Smooth muscle cell (in vitro differentiated cells): ENCODE data around the gene ATP2B2. TPM values are rescaled to one million over a fixed set of nuclear protein-coding genes. Genes with fewer than 3 reads are reported as not detected.

Experiments
- DNase-seq: peaks from one replicate; lab custom pipeline; 2025; ENCODE audit not compliant: unreplicated experiment; lab: John Stamatoyannopoulos, UW
- H2AFZ ChIP-seq: fragments of 200-600 bp; sonication (generic); 2 replicates; pipeline ENCODE4 v1.6.0; 2016; ENCODE audit warnings: antibody characterized with exemption, low read depth, mild to moderate bottlenecking
- H3F3A ChIP-seq: fragments of 200-600 bp; sonication (generic); 2 replicates; pipeline ENCODE4 v1.6.0; 2017; ENCODE audit warnings: antibody characterized with exemption, low read depth
- H3K27ac ChIP-seq: fragments of 200-600 bp; sonication (generic); 2 replicates; pipeline ENCODE4 v1.5.1; 2016; ENCODE audit warnings: low read depth, mild to moderate bottlenecking
- H3K27me3 ChIP-seq: fragments of 200-600 bp; sonication (generic); 2 replicates; pipeline ENCODE4 v1.6.1; 2016; ENCODE audit warnings: low read depth, mild to moderate bottlenecking
- H3K36me3 ChIP-seq: fragments of 200-600 bp; sonication (generic); 2 replicates; pipeline ENCODE4 v1.5.1; 2016; ENCODE audit warnings: low read depth
- H3K4me1 ChIP-seq: fragments of 200-600 bp; sonication (generic); 2 replicates; pipeline ENCODE4 v1.5.1; 2016; ENCODE audit warnings: low read depth
- H3K4me2 ChIP-seq: fragments of 200-600 bp; sonication (generic); 2 replicates; pipeline ENCODE4 v1.6.0; 2016; ENCODE audit warnings: mild to moderate bottlenecking
- H3K4me3 ChIP-seq: fragments of 200-600 bp; sonication (generic); 2 replicates; pipeline ENCODE4 v1.5.1; 2016; ENCODE audit warnings: mild to moderate bottlenecking
- H3K79me2 ChIP-seq: fragments of 200-600 bp; sonication (generic); 2 replicates; pipeline ENCODE4 v1.6.0; 2016; ENCODE audit warnings: low read depth, mild to moderate bottlenecking
- H3K9ac ChIP-seq: fragments of 200-600 bp; sonication (generic); 2 replicates; pipeline ENCODE4 v1.6.0; 2016; ENCODE audit warnings: low read depth
- H3K9me3 ChIP-seq: fragments of 200-600 bp; sonication (generic); replicated peaks from 2 replicates; pipeline ENCODE4 v1.5.1; 2016; ENCODE audit warnings: low read depth
- H4K20me1 ChIP-seq: fragments of 200-600 bp; sonication (generic); 2 replicates; pipeline ENCODE4 v1.6.0; 2016; ENCODE audit warnings: low read depth
- WGBS: methylation state at CpG from one replicate; pipeline ENCODE4 v1.1.7; 2016; ENCODE audit warnings: low lambda C conversion rate; 5-methylcytosine and 5-hydroxymethylcytosine counted together
- polyA plus RNA-seq: library from polyadenylated mRNA; unstranded; fragments of >200 nt; fragmentation: Nextera tagmentation; extraction: Ambion mirVana; gene quantifications from 2 replicates; pipeline ENCODE4 v1.2.1, GENCODE V29; 2016
- total RNA-seq: library from RNA; depleted of rRNA; stranded (reverse); fragments of >200 nt; gene quantifications from 2 replicates; pipeline ENCODE4 v1.2.3, GENCODE V29; 2014
- TF ChIP-seq, protein P1 (sequence below): fragments of 200-600 bp; sonication (generic); IDR thresholded peaks from 2 replicates; pipeline ENCODE4 v1.5.1; 2017; ENCODE audit warnings: borderline replicate concordance, mild to moderate bottlenecking, antibody characterized with exemption; ENCODE audit not compliant: insufficient read depth, poor library complexity, severe bottlenecking

Gene ATP2B2
- total and polyA plus RNA-seq, 2 experiments from 2014 or later = not detected

DNA sequence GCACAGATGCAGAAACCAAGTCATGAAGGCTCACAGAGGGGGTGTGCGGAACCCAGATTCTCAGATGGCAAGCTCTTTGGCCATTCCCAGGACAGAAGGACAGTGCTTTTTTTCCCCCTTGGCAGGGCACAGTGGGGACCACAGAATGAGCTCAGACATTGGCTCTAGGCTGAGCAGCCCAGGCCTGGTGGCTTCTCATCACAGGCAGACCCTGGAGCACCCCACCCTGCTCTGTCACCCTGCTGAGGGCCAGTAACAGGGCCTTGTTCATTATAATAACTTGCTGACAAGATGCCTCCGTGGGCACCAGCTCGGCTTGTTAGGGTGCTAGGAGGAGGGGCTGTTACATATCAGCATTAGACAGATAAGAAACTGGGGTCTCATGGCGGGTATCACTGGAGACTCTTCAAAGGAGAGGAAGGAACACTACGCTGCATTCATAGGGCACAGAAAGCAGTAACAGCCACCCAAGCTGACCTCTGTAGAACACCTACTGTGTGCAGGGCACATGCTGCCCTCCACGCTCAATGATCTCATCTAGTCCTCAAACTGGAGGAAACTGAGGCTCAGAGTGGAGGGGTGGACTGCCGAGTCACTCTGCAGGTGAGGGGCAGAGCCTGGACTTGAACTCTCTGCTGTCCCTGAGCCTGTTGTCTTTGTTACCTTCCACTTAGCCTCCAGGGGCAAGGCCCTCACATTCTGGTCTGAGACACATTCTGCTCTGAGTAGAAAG, 114.6 kb downstream of the ATP2B2 start:
- DNase-seq = no peak

DNA sequence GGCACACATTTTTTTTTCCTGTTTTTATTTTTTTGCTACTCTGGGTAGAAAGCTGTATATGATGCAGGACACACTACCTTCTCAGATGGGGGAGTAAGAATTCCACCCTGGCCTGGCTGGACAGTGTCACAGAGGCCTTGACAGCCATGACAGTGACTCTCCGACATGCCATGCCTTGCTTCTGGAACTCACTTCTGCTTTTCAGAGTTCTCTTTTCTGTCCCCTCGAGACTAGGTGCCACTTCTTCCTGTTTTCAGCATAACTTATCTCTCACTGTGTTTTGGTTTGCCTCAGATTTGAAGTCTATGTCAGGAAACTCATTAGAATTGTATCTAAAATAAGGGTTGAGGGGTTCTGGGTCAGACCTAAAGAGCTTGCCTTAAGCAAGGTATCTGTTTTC, 115.4 kb downstream of the ATP2B2 start:
- peaks cover 11% of the 10 kb centered on the region for H3K9me3 ChIP-seq
- no peak for DNase-seq
- H3K27ac ChIP-seq = no peak overlapping the region
- no peaks in the 10 kb centered on the region for H3F3A ChIP-seq
- no peak overlapping the region for H2AFZ ChIP-seq
- TF ChIP-seq, protein P1, sequence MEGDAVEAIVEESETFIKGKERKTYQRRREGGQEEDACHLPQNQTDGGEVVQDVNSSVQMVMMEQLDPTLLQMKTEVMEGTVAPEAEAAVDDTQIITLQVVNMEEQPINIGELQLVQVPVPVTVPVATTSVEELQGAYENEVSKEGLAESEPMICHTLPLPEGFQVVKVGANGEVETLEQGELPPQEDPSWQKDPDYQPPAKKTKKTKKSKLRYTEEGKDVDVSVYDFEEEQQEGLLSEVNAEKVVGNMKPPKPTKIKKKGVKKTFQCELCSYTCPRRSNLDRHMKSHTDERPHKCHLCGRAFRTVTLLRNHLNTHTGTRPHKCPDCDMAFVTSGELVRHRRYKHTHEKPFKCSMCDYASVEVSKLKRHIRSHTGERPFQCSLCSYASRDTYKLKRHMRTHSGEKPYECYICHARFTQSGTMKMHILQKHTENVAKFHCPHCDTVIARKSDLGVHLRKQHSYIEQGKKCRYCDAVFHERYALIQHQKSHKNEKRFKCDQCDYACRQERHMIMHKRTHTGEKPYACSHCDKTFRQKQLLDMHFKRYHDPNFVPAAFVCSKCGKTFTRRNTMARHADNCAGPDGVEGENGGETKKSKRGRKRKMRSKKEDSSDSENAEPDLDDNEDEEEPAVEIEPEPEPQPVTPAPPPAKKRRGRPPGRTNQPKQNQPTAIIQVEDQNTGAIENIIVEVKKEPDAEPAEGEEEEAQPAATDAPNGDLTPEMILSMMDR = no peak
- no peak overlapping the region for H3K9ac ChIP-seq
- no peaks in the 10 kb centered on the region for H4K20me1 ChIP-seq
- no peaks in the 10 kb centered on the region for H3K4me1 ChIP-seq
- no peak overlapping the region for H3K4me3 ChIP-seq
- 61% methylated on average over 2 of the region's 2 CpGs for WGBS
- no peaks in the 10 kb centered on the region for H3K36me3 ChIP-seq
- no peak overlapping the region for H3K4me2 ChIP-seq
- no peaks in the 10 kb centered on the region for H3K79me2 ChIP-seq
- H3K27me3 ChIP-seq = no peaks in the 10 kb centered on the region

More for the DNA sequence above, 114.6 kb downstream of the ATP2B2 start:
- Histone ChIP-seq H3K4me3 (no peak overlapping the region), H3K36me3 (no peaks in the 10 kb centered on the region), H4K20me1 (no peaks in the 10 kb centered on the region), H3K4me1 (no peaks in the 10 kb centered on the region), H3F3A (no peaks in the 10 kb centered on the region), H2AFZ (no peak overlapping the region), H3K9ac (no peak overlapping the region), H3K4me2 (no peak overlapping the region), H3K27me3 (no peaks in the 10 kb centered on the region), H3K79me2 (no peaks in the 10 kb centered on the region), H3K27ac (no peak overlapping the region), H3K9me3 (peaks cover 11% of the 10 kb centered on the region)
- TF ChIP-seq, protein P1 = no peak
- WGBS = 93% methylated on average over 7 of the region's 7 CpGs

DNA sequence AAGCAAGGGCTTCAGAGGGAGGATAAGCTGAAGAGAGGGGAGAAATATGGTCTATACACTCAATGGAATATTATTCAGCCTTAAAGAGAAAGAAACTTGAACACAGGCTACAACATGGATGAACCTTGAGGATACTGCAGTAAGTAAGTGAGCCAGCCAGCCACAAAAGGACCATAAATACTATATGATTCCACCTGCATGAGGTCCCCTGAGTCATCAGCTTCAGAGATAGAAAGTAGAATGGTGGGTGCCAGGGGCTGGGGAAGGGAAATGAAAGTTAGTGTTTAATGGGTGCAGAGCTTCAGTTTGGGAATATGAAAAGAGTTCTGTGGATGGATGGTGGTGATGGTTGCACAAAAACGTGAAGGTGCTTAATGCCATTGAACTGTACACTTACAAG, 116.0 kb downstream of the ATP2B2 start:
- no peaks in the 10 kb centered on the region for H3F3A ChIP-seq
- TF ChIP-seq, protein P1 = no peak
- 50% methylated on average over 1 of the region's 1 CpG for WGBS

More for the DNA sequence above, 116.0 kb downstream of the ATP2B2 start:
- peaks cover 11% of the 10 kb centered on the region for H3K9me3 ChIP-seq
- no peak overlapping the region for H3K4me2 ChIP-seq
- no peaks in the 10 kb centered on the region for H3K36me3 ChIP-seq
- H4K20me1 ChIP-seq = no peaks in the 10 kb centered on the region
- H3K4me3 ChIP-seq = no peak overlapping the region
- H3K27me3 ChIP-seq = no peaks in the 10 kb centered on the region
- H3K9ac ChIP-seq = no peak overlapping the region
- no peak overlapping the region for H3K27ac ChIP-seq
- no peak for DNase-seq
- H3K79me2 ChIP-seq = no peaks in the 10 kb centered on the region
- H3K4me1 ChIP-seq = no peaks in the 10 kb centered on the region
- no peak overlapping the region for H2AFZ ChIP-seq
